ENCODE results near the gene KLHL8.

KLHL8 gene

DNA sequence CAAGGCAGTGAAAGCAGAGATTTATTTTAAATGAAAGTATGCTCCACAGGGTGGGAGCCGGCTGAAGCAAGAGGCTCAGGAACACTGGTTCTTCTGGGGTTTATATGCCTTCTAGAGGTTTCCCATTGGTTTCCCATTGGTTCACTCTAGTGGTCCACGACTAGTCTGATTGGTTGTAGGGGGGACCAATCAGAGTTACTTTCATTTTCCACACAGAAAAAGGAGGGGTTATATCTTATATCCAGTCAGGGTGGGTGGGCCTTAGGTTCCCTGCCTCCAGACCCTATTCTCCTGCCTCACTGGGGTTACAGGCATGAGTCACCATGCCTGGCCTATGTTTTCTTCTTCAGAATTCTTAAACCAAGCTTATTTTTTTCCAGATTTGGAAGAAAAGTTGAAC is 101.6 kb downstream of the KLHL8 start:
- in situ Hi-C loops (cut with MboI; ENCODE audit: low sequenced_read_pairs, unreplicated experiment): no loop called here
- TF ChIP-seq, protein P1, sequence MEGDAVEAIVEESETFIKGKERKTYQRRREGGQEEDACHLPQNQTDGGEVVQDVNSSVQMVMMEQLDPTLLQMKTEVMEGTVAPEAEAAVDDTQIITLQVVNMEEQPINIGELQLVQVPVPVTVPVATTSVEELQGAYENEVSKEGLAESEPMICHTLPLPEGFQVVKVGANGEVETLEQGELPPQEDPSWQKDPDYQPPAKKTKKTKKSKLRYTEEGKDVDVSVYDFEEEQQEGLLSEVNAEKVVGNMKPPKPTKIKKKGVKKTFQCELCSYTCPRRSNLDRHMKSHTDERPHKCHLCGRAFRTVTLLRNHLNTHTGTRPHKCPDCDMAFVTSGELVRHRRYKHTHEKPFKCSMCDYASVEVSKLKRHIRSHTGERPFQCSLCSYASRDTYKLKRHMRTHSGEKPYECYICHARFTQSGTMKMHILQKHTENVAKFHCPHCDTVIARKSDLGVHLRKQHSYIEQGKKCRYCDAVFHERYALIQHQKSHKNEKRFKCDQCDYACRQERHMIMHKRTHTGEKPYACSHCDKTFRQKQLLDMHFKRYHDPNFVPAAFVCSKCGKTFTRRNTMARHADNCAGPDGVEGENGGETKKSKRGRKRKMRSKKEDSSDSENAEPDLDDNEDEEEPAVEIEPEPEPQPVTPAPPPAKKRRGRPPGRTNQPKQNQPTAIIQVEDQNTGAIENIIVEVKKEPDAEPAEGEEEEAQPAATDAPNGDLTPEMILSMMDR (IDR thresholded peaks at IDR 0.05; ENCODE audit: borderline replicate concordance, control extremely low read depth, extremely low read depth, insufficient read depth, missing control alignments): no peak
- DNase-seq (ENCODE audit: low spot score): no peak

DNA sequence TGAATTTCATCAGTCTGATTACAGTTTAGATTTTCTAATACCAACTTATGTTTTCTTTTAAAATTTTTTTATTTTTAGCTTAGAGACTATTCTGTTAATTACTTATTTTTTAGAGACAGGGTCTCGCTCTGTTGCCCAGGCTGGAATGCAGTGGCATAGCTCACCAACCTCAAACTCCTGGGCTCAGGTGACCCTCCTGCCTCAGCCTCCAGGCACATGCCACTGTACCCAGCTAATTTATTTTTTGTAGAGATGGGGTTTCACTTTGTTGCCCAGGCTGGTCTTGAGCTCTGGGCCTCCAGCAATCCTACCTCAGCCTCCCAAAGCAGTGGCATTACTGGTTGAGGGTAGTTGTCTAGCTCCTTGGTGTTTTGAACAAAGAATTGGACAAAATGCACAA is 102.0 kb downstream of the KLHL8 start:
- TF ChIP-seq, protein P1 (IDR thresholded peaks at IDR 0.05; ENCODE audit: borderline replicate concordance, control extremely low read depth, extremely low read depth, insufficient read depth, missing control alignments): no peak
- DNase-seq (ENCODE audit: low spot score): no peak
- in situ Hi-C loops (cut with MboI; ENCODE audit: low sequenced_read_pairs, unreplicated experiment): no loop called here

GRCh38 chr4:87117732-87118075 is 102.7 kb downstream of the KLHL8 start:
- TF ChIP-seq, protein P1 (IDR thresholded peaks at IDR 0.05; ENCODE audit: borderline replicate concordance, control extremely low read depth, extremely low read depth, insufficient read depth, missing control alignments): no peak
- in situ Hi-C loops (cut with MboI; ENCODE audit: low sequenced_read_pairs, unreplicated experiment): no loop called here
- DNase-seq (ENCODE audit: low spot score): no peak

DNA sequence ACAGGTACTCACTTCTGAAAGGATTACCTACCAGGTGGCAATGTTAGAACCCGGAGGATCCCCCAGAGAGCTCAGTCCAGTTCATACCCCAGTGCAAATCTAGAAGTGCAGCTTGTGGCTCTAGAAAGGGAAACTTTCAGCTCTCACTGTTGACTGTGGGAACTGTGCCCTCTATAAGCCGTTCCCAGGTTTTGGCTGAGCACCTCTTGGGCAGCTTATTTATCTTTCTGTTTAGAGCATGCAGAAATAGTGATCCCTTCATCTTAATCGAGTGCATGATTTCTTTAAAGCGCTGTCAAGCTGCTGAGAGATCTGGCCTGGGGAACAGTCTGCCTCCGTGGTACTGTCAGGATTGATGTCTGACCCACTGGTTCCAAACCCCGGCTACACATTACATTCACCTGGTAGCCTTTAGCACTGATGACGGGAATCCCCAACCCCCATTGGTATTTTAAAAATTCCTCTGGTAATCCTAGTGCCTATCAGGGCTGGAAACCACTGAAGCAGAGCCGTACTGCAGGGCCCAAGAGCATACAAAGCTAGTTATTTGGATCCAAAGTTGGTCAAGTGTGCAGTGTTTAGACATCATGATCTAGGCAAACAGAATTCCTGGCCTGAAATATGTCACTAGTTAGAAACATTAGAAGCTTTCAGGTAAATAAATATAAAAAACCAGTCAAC is 103.2 kb downstream of the KLHL8 start:
- DNase-seq (ENCODE audit: low spot score): no peak
- in situ Hi-C loops (cut with MboI; ENCODE audit: low sequenced_read_pairs, unreplicated experiment): no loop called here
- TF ChIP-seq, protein P1 (IDR thresholded peaks at IDR 0.05; ENCODE audit: borderline replicate concordance, control extremely low read depth, extremely low read depth, insufficient read depth, missing control alignments): no peak

GRCh38 chr4:87116231-87116630 is 104.2 kb downstream of the KLHL8 start:
- no peak for DNase-seq (ENCODE audit: low spot score)
- in situ Hi-C loops (cut with MboI; ENCODE audit: low sequenced_read_pairs, unreplicated experiment): no loop called here
- TF ChIP-seq, protein P1 (IDR thresholded peaks at IDR 0.05; ENCODE audit: borderline replicate concordance, control extremely low read depth, extremely low read depth, insufficient read depth, missing control alignments): no peak

DNA sequence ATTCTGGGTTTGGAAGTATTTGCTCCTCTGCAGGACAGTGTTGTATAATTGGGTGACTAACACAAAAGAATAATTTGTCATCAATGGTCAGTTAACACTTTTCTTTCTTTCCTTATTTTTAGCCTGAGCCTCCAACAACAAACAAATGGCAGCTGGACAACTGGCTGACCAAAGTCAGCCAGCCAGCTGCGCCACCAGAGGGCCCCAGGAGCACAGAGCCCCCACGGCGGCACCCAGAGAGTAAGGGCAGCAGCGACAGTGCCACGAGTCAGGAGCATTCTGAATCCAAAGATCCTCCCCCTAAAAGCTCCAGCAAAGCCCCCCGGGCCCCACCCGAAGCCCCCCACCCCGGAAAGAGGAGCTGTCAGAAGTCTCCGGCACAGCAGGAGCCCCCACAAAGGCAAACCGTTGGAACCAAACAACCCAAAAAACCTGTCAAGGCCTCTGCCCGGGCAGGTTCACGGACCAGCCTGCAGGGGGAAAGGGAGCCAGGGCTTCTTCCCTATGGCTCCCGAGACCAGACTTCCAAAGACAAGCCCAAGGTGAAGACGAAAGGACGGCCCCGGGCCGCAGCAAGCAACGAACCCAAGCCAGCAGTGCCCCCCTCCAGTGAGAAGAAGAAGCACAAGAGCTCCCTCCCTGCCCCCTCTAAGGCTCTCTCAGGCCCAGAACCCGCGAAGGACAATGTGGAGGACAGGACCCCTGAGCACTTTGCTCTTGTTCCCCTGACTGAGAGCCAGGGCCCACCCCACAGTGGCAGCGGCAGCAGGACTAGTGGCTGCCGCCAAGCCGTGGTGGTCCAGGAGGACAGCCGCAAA is 106.0 kb downstream of the KLHL8 start:
- DNase-seq (ENCODE audit: low spot score): no peak
- TF ChIP-seq, protein P1 (IDR thresholded peaks at IDR 0.05; ENCODE audit: borderline replicate concordance, control extremely low read depth, extremely low read depth, insufficient read depth, missing control alignments): no peak
- in situ Hi-C loops (cut with MboI; ENCODE audit: low sequenced_read_pairs, unreplicated experiment): no loop called here
